GM18907 (cell line): ENCODE measurements around the gene NNMT.

Source experiments
- ATAC-seq: cut with Tn5 transposase; IDR thresholded peaks from one replicate; pipeline ENCODE4 v1.9.1; 2021; ENCODE audit warnings: mild to moderate bottlenecking, moderate library complexity; ENCODE audit not compliant: unreplicated experiment

The NNMT gene

DNA sequence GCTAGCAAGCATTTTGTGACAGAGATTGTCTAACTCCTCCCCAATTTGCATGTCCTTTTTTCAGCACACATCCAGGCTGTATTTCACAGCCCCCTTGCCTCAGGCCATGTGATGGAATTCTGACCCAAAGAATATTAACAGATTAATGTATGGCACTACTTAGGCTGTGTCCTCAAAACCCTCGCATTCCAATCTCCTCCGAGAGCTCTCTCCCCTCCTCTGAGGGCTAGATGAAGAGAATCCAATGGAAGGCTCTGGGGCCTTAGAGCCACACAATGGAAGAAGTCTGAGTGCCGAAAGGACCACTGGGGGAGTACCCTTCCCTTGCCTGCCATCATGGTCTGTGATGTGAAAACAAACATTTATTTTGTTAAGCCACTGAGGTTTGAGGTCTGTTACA lies 13.7 kb upstream of the NNMT start:
- ATAC-seq, result no peak

DNA sequence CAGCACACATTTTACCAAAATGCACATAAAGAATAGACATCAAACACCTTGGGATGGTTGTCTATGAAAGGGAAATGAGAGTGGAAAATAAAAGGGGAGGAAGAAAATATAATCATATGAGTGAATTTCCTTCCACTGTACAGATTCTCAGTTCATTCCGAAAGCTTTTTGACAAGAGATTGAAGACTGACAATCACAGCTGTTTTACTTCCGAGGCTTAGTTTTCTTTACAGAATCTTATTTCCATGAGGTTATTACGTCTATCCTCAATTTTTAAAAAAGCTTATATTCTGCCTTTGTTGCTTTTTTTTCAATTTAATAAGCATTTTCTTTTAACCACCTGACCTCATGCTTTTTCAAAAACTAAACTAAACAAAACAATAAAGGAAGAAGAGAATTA lies 12.8 kb upstream of the NNMT start:
- no peak for ATAC-seq

DNA sequence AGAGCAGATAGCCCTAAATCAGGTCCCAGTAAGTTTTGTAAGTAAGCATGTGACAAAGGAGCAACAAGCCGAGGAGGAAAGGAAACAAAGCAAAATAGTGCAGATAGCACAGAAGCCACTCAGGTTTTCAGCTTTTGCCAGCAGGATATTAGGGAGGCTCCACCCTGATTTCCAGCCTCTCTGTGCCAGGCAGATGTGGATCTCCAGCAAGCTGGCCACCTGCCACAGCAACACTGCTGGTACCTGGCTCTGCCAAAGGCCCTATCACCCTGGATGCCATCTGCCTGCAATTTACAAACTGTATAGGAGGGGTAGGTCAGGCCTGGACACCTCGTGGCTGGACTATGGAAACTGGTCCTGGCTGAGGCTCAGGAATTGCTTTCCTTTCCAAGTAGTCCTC lies 12.2 kb upstream of the NNMT start:
- no peak for ATAC-seq

DNA sequence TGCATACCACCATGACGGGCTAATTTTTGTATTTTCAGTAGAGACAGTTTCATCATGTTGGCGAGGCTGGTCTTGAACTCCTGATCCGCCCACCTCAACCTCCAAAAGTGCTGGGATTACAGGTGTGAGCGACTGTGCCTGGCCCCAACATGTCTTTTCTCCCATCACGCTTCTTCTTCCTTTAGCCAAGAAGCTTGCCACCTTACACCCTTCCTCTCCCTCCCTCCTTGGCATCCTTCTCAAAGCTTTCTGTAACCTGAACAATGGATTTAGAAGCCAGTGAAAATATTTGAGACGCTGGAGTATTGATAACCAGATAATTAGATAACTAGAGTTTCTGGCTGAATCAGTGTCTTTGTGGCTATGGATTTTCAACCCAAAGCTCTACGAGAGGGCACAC lies 11.3 kb upstream of the NNMT start:
- no peak for ATAC-seq

DNA sequence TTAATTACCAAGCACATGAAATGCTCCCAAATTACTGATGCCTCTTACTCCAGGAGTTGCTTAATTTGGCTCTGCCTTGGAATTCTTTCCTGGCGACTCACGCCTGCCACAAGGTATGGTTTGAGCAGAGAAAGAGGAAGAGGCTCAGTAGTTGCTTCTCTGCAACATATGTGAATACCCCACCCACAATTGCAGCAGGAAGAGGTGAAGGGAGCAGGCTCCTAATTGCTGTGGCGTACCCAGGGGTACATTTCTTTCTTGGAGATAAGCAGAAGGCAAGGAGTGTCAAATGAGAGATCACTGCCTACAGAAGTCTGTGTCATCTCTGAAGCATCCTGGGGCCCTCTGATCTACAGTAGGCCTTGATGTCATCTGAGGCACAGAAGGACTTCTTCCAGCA lies 10.6 kb upstream of the NNMT start:
- no peak for ATAC-seq

DNA sequence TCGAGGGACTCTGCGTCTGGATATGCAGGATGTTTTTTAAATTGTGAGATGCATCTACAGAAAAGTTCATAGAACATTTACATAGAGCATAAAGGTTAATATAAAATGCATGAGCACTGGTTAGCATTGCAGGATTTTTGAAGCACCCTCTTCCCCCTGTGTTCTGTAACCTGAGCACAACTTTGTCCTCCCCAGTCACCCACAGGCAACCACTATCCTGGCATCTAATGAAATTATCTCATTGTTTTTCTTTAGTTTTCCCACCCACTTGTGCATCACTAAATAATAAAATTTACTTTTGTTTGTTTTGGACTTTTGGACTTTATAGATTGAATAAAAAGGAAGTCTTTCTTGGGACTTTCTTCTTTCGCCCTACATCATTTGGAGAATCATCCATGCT lies 10.0 kb upstream of the NNMT start:
- ATAC-seq, result no peak

DNA sequence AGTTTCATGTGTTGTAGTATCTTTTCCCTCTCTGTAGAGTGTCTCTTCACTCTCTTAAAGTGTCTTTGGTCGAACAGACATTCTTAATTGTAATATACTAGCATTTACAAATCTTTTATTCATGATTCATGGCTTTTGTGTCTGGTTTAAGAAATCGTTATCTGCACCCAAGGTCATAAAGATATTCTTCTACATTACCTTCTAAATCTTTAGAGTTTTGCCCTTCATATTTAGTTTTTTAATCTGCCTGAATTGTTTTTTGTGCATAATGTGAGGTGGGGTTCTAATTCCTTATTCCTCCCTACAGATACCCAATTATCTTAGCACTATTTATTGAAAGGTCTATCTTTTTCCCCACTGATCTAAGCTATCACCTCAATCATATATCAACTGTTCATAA lies 9.0 kb upstream of the NNMT start:
- ATAC-seq, result no peak

DNA sequence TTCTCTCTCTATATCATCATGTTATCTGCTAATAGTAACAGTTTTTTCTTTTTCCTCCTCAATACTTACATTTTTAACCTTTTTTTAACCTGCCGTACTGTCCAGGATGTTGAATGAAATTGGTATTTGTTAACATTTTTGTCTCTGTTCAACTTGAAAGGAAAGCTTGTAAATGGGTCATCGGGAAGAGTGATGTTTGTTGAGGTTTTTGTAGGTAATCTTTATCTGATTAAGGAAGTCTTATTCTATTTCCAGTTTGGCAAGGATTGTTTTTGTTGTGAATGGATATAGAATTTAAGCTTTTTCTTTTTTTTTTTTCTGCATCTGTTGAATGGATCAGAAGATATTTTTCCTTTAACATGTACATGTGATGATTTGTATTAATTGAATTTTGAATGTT lies 8.1 kb upstream of the NNMT start:
- ATAC-seq, result no peak

DNA sequence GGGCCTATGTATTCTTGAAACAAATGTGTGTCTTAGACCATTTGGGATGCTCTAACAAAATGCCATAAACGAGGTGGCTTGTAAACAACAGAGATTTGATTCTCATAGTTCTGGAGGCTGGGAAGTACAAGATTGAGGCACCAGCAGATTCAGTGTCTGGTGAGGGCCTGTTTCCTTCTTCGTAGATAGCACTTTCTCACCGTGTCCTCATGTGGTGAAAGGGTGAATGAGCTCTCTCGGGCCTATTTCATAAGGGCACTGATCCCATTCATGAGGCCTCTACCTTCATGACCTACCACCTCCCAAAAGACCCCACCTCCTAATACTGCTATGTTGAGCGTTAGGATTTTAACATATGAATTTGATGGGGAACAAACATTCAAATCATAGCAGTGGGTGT lies 6.4 kb upstream of the NNMT start:
- ATAC-seq, result no peak

DNA sequence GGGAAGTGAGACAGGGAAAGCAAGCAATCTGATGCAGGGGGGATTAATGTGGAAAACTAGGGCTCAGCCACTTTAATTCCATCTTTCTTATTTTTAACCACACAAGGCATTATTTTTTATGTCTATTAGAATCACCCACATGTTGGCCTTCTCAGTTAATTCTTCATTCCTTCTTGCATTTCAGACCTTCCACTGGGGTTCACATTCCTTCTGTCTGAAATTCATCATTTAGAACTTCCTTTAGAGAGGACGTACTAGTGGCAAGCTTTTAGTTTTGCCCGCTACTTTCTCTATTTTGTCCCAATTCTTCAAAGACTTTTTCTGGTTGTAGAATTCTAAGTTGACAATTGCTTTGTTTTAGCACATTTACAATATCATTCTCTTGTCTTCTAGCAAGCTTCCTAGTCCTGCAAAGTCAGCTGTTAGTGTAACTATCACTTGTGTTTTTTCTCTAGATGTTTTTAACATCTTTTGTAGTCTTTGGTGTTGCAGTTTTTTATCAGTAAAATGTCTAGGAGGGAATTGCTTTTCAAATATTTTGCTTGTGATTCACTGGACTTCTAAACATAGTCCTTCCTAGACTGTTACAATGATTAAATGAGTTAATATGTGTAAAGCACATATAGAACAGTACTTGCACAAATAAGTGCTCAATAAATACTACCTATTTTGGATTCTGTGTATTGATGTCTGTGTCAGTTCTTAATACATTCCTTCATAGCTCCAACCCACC lies 5.5 kb upstream of the NNMT start:
- no peak for ATAC-seq

DNA sequence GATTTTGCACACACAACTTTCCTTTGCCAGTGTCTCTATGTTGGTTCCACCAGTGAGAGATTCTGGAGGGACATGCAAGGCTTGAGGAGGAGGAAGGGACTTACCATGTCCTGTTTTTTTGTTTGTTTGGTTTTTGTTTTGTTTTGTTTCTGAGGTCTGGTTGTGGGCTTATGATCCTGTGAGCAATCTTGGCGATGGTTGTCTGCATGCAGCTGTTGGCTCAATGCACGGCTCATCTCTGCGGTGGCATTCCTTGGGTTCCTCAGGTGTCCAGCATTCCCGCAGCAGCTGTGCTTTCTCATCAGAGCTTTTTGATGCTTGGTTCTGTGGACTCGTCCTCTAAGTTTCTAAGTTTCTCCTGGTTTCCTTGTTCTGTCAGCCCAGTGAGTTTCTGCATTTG lies 4.8 kb upstream of the NNMT start:
- no peak for ATAC-seq

DNA sequence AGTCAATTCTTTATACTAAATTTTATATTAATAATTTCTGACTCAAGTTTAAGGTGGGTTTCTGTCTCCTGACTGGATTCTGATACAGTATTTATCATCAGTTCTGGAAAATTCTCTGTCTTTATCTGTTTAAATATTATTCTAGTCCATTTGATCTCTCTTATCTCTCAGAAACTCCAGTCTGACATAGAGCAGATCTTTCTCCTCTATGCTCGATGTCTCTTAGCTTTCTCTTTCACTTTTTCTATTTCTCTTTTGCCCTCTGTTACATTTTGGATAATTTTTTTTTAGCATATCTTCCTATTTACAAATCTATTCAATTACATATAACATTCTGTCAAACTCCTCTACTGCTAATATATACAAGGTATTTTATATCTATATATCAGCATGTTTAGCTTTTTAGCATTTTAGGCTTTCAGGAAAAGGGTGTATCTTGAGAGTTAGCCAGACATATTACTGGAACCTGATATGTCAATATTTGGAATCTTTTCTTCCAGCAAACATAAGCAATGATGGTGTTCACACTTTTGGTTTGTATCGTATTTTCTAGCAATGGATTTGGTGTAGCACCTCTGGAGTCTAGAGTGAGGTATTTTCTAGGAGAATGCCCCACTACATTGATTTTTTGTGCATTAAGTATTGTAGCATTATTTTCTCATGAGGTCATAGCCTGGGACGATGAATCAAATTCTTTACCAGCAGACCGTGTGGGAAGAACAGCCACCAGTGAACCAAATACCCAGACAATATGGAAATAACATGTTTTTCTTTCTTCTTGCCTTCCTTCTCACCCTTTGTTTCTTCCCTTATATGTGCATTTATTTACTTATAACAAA lies 4.1 kb upstream of the NNMT start:
- ATAC-seq, result no peak

DNA sequence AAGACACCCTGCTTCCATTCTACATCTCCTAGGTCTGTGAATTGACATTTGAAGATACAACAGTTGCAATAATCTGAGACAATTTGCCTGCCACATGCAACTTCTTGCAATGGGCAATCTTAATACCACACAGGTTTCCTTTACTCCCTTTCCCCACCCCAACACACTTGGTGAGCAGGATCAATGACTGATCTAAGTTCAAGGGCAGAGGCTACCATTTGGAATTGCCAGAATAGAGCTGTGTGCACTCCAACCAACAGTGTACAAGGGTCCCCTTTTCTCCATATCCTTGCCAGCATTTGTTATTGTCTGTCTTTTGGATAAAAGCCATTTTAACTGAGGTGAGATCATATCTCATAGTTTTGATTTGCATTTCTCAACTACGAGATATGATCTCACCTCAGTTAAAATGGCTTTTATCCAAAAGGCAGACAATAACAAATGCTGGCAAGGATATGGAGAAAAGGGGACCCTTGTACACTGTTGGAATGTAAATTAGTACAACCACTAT lies 2.9 kb upstream of the NNMT start:
- ATAC-seq, result no peak

DNA sequence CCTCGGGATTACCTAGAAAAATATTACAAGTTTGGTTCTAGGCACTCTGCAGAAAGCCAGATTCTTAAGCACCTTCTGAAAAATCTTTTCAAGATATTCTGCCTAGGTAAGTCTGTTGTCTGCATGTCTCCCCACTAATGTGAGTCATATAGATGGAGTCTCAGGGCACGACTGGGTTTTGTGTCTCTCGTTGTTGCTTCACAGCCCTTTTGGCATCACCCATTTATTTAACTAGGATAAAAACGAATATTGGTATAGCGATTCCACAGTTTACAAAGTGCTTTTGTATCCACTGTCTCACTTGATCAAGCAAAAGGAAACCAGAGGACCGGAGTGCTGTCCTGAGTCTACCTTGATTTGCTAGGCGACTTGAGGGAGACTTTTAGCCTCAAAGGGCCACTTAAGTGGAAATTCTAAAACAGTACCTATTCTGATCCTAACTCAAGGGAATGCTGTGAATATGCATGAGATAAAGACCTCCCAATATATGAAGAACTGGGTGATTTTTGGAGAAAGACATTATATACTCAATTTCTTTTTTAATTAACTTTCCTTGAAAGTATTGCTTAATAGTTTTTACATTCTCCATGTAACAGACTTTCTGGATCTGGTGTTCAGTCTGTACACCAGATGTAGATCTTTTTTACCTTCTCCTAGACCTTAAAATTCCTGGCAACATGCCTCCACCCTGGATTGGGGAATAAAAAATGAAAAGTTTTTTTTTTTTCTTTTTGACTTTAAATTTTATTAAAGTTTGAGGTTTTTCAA lies 590 bp downstream of the NNMT start:
- ATAC-seq, result no peak

DNA sequence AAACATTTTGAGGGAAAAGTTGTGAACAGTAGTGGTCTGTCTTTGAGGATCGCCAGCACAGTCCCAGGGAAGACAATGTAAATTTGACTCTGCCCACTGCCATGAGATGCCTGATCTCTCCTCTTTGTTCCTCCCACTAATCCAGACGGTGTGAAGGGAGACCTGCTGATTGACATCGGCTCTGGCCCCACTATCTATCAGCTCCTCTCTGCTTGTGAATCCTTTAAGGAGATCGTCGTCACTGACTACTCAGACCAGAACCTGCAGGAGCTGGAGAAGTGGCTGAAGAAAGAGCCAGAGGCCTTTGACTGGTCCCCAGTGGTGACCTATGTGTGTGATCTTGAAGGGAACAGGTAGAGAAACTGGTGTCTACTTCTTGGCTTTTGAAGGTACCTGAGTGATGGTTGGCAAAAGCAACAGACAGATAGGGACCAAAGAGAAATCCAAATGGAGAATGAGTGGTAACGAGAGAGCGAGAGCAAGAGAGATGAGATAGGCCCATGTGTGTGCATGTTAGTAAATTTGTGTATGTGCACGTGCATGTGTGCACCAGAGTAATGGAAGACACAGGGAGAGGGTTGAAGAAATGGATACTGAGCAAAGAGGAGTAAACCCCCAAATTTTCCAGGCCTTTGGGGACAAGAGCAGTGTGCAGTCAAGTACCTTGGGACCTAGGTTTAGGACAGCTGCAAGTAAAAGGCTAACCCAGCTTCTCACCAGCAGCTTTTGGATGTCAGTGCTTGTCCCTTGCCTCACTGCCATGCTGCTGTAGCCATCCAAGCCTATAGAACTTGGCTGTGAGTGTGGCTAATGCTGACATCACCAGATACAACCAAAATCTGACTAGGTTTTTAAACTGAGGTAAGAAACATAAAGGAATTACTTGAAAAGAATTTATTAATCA lies 1.9 kb downstream of the NNMT start:
- no peak for ATAC-seq

DNA sequence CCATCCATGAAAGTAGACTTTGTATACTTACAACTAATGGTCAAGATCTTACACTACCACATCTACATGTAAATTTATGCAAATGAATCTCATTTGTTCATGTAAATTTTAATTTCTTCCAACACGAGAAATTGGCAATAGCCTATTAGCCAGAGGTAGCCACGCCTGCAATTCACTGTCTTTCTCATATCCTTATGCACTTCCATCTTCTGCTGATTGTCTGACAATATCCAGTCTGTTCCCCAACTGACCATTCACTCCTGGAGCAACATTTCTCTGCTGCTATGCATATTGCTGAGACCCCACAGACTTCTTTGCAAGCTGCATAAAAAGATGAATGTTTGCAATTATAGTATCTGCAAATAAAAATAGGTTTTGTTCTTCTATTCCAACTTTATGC lies 2.5 kb downstream of the NNMT start:
- no peak for ATAC-seq

DNA sequence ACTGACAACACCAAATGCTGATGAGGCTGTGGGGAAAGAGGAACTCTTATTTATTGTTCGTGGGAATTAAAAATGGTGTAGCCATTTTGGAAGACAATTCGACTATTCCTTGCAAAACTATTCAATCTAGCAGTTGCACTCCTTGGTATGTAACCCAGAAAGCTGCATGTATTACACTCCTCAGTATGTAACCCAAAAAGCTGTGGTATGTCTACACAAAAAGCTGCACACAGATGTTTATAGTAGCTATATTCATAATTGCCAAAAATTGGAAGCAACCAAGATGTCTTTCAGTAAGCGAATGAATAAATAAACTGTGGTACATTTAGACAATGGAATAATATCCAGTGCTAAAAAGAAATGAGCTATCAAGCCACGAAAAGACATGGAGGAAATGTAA lies 4.9 kb downstream of the NNMT start:
- ATAC-seq, result no peak

DNA sequence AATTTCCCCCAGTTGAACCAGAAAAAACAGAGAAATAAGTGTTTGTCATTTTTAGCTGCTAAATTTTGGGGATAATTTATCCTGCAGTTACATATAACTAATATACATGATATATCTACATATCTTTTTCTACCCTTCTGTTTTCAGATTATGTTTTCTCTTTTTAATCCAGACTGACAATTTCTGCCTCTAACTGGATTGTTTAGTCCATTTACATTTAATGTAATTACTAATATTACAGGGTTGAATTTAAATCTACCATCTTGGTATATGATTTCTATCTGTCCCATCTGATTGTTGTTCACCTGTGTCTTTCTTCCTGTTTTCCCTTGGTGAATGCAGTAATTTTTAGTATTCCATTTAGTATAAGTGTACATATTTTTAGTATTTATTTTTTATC lies 5.7 kb downstream of the NNMT start:
- no peak for ATAC-seq

DNA sequence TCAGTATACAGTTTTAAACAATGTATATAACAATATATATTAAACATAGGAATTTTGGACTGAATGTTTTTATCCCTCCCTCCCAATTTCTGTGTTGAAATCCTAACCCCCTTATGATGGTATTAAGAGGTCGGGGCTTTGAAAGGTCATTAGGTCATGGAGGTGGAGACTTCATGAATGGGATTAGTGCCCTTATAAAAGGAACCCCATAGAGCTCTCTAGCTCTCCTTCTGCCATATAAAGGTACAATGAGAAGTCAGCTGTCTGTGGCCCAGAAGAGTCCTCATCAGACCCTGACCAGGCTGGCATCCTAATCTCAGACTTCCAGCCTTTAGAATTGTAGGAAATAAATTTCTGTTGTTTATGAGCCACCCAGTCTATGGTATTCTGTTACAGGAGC lies 6.5 kb downstream of the NNMT start:
- no peak for ATAC-seq

DNA sequence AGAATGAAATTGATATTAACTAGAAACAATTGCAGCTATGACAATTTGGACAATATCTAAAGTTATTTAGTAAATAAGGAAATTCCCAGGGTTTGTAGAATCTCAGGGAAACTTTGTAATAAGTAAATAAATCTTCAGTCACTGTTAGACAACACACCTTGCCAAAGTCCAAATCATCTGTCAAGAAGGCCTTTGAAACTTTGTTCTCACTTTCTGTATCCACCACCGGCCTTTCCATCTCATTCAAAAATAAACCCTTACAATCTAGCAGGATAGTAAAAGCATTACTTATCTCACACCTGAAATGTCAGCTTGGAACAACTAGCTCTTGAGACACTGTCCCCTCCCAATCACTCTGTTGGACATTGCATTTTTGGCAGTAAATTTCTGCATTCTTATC lies 7.9 kb downstream of the NNMT start:
- no peak for ATAC-seq

DNA sequence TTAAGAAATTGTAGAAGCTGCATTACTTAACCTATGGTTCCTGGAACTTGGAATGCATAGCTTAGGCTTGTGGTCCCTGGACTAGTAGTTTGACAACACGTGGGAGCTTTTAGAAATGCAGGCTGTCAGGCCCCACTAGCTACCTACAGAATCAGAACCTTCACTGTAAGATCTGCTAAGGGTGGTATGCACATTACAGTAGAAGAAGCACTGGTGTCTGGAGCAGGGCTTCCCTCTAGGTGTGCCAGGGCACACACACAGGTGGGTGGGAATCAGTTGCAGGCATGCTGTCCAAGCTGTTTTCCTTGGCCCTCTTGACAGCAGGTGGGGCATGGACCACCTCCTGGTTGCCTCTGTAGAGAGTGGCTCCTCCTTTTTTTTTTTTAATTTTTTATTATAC lies 8.8 kb downstream of the NNMT start:
- ATAC-seq, result no peak
